Measurements from ENCODE around the gene NRXN2. TPM values are rescaled to one million over a fixed set of nuclear protein-coding genes. Genes with fewer than 3 reads are reported as not detected.

The NRXN2 gene
- polyA plus RNA-seq, 3 donors: 0.07 TPM; not detected in 2

DNA sequence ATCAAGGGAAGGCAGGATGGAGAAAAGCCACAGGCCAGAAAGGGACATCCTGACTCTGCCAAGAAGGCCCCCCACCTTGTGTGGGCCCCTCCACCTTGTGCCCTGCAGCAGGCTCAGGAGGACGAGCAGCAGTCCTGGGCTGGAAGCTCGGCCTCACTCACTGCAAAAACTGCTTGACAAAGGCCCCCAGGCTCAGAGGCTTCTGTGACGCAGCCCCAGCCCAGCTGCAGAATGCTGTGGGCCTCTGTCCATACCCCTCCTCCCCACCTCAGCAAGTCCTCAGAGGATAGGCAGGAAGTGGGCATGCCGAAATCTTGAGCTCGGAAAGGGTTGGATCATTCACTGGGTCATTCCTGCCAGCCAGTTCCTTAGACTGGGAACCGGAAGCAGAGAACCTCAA is 61.9 kb downstream of the NRXN2 start:
- H3K4me1 ChIP-seq (ENCODE audit: control insufficient read depth in 1 of 2, insufficient read depth in 2 of 2, low read length in 2 of 2): peaks cover 46% of the 10 kb centered on the region in 2 donors
- H3K79me2 ChIP-seq (ENCODE audit: insufficient read depth, low read length): no peaks in the 10 kb centered on the region
- TF ChIP-seq, protein P1, sequence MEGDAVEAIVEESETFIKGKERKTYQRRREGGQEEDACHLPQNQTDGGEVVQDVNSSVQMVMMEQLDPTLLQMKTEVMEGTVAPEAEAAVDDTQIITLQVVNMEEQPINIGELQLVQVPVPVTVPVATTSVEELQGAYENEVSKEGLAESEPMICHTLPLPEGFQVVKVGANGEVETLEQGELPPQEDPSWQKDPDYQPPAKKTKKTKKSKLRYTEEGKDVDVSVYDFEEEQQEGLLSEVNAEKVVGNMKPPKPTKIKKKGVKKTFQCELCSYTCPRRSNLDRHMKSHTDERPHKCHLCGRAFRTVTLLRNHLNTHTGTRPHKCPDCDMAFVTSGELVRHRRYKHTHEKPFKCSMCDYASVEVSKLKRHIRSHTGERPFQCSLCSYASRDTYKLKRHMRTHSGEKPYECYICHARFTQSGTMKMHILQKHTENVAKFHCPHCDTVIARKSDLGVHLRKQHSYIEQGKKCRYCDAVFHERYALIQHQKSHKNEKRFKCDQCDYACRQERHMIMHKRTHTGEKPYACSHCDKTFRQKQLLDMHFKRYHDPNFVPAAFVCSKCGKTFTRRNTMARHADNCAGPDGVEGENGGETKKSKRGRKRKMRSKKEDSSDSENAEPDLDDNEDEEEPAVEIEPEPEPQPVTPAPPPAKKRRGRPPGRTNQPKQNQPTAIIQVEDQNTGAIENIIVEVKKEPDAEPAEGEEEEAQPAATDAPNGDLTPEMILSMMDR (IDR thresholded peaks at IDR 0.05): no peak
- no peak overlapping the region for H3K9ac ChIP-seq (ENCODE audit: insufficient read depth, low read length, poor library complexity, severe bottlenecking)
- H3K27me3 ChIP-seq (ENCODE audit: control insufficient read depth in 2 of 2, insufficient read depth in 2 of 2, low read length in 2 of 2): no peaks in the 10 kb centered on the region
- DNase-seq: no peak
- H4K20me1 ChIP-seq (ENCODE audit: insufficient read depth, low read length): no peaks in the 10 kb centered on the region
- H3K9me3 ChIP-seq (replicated peaks in 1 of 2; ENCODE audit: control insufficient read depth in 1 of 2, insufficient read depth in 1 of 2, low read length in 2 of 2): no peaks in the 10 kb centered on the region
- H3K27ac ChIP-seq (ENCODE audit: low read depth in 1 of 2, low read length in 2 of 2): no peak overlapping the region
- intact Hi-C loops (cut with micrococcal nuclease): no loop called here
- peaks cover 55% of the 10 kb centered on the region for H3K4me1 Mint-ChIP-seq
- H3K36me3 Mint-ChIP-seq: no peaks in the 10 kb centered on the region
- H3K27ac Mint-ChIP-seq: no peak overlapping the region
- peaks cover 0 to 2% (median 0%) of the 10 kb centered on the region in 7 donors for H3K9me3 Mint-ChIP-seq
- WGBS (ENCODE audit: insufficient coverage): 74% methylated on average over 5 of the region's 6 CpGs
- no peak overlapping the region for H3K4me3 Mint-ChIP-seq
- no peaks in the 10 kb centered on the region for H3K36me3 ChIP-seq (replicated peaks in 1 of 2; ENCODE audit: control insufficient read depth in 1 of 2, insufficient read depth in 2 of 2, low read length in 2 of 2)
- no peak overlapping the region for H2AFZ ChIP-seq (ENCODE audit: insufficient read depth, low read depth, low read length, poor library complexity, severe bottlenecking)
- H3K4me3 ChIP-seq (replicated peaks in 1 of 3; ENCODE audit: low read depth in 2 of 3, low read length in 3 of 3): no peak overlapping the region
- H3K4me2 ChIP-seq (replicated peaks; ENCODE audit: extremely low read depth, low read length, poor library complexity, severe bottlenecking): no peak overlapping the region
- peaks cover 0 to 8% (median 1%) of the 10 kb centered on the region in 3 donors for H3K27me3 Mint-ChIP-seq (ENCODE audit: low read depth in 3 of 3)

DNA sequence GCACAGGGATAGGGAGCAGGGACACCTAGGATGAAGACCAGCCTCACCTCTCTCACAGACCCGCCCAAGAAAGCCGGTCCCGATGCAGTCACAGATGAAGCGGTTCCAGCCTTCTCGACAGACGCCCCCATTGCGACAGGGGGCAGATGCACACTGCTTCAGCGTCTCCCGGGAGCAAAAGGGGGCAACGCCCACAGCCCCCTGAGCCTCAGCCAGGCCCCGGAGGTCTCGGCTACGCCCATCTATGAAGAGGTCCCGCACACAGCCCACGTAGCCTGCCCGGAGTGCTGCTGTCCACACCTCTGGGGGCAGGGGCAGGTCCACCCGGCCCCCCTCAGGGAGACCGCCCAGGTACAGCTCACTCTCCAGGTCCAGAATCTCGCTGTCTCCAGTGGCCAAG is 62.3 kb downstream of the NRXN2 start:
- Mint-ChIP-seq H3K4me3 (no peak overlapping the region), H3K4me1 (peaks cover 55% of the 10 kb centered on the region), H3K36me3 (no peaks in the 10 kb centered on the region), H3K9me3 (peaks cover 0 to 2% (median 0%) of the 10 kb centered on the region in 7 donors), H3K27me3 (ENCODE audit: low read depth in 3 of 3) (peaks cover 0 to 8% (median 1%) of the 10 kb centered on the region in 3 donors), H3K27ac (no peak overlapping the region)
- Histone ChIP-seq H3K79me2 (ENCODE audit: insufficient read depth, low read length) (no peaks in the 10 kb centered on the region), H3K9me3 (replicated peaks in 1 of 2; ENCODE audit: control insufficient read depth in 1 of 2, insufficient read depth in 1 of 2, low read length in 2 of 2) (no peaks in the 10 kb centered on the region), H4K20me1 (ENCODE audit: insufficient read depth, low read length) (no peaks in the 10 kb centered on the region), H3K4me1 (ENCODE audit: control insufficient read depth in 1 of 2, insufficient read depth in 2 of 2, low read length in 2 of 2) (peaks cover 46 to 47% of the 10 kb centered on the region in 2 donors), H3K36me3 (replicated peaks in 1 of 2; ENCODE audit: control insufficient read depth in 1 of 2, insufficient read depth in 2 of 2, low read length in 2 of 2) (no peaks in the 10 kb centered on the region), H3K27me3 (ENCODE audit: control insufficient read depth in 2 of 2, insufficient read depth in 2 of 2, low read length in 2 of 2) (no peaks in the 10 kb centered on the region), H3K27ac (ENCODE audit: low read depth in 1 of 2, low read length in 2 of 2) (no peak overlapping the region), H3K4me3 (replicated peaks in 1 of 3; ENCODE audit: low read depth in 2 of 3, low read length in 3 of 3) (no peak overlapping the region), H3K9ac (ENCODE audit: insufficient read depth, low read length, poor library complexity, severe bottlenecking) (no peak overlapping the region), H2AFZ (ENCODE audit: insufficient read depth, low read depth, low read length, poor library complexity, severe bottlenecking) (no peak overlapping the region), H3K4me2 (replicated peaks; ENCODE audit: extremely low read depth, low read length, poor library complexity, severe bottlenecking) (no peak overlapping the region)
- DNase-seq: no peak
- intact Hi-C loops (cut with micrococcal nuclease): no loop called here
- TF ChIP-seq, protein P1 (IDR thresholded peaks at IDR 0.05): no peak
- WGBS (ENCODE audit: insufficient coverage): 93% methylated on average over 17 of the region's 19 CpGs
